Vagina (tissue), 2 donors: ENCODE data around the gene RANBP3. TPM values are rescaled to one million over a fixed set of nuclear protein-coding genes. Genes with fewer than 3 reads are reported as not detected.

Source experiments
- DNase-seq, 2 donors: peaks; one replicate each; pipeline ENCODE4 v3.0.0-alpha.2; 2017; ENCODE audit errors: extremely low spot score in 2 of 2
- H3K27ac ChIP-seq: fragments of 200-600 bp; sonication (generic); one replicate; pipeline ENCODE4 v1.5.1; 2019
- H3K27me3 ChIP-seq: fragments of 200-600 bp; sonication (generic); one replicate; pipeline ENCODE4 v1.5.1; 2019
- H3K36me3 ChIP-seq, 2 donors: fragments of 200-600 bp; sonication (generic); one replicate each; pipeline ENCODE4 v1.5.1; 2017 to 2019
- H3K4me1 ChIP-seq: fragments of 200-600 bp; sonication (generic); one replicate; pipeline ENCODE4 v1.5.1; 2019
- H3K4me3 ChIP-seq, 2 donors: fragments of 200-600 bp; sonication (generic); 1 replicate in 1 of 2; 2 replicates in 1 of 2; pipeline ENCODE4 v1.5.1; 2016 to 2019
- H3K9me3 ChIP-seq: fragments of 200-600 bp; sonication (generic); one replicate; pipeline ENCODE4 v1.5.1; 2019
- POLR2A ChIP-seq, 2 donors: fragments of 450-650 bp; IDR thresholded peaks; one replicate each; pipeline ENCODE4 v1.6.1; 2017; ENCODE audit warnings: antibody characterized with exemption in 2 of 2, mild to moderate bottlenecking in 2 of 2, moderate library complexity in 2 of 2
- POLR2AphosphoS5 ChIP-seq, 2 donors: sonication (generic); formaldehyde crosslinking; IDR thresholded peaks; one replicate each; pipeline ENCODE4 v1.9.0; 2017; ENCODE audit warnings: antibody characterized with exemption in 2 of 2, mild to moderate bottlenecking in 2 of 2, low read depth in 1 of 2; ENCODE audit not compliant: insufficient read depth in 1 of 2
- intact Hi-C: fragments of 100-400 bp; cut with DNase I; formaldehyde crosslinking; loops from one replicate; pipeline ENCODE4 v1.15.1; 2023
- total RNA-seq: library from RNA; depleted of rRNA; stranded (reverse); fragments of >200 nt; gene quantifications from one replicate; pipeline ENCODE4 v1.2.3, GENCODE V29; 2016
- TF ChIP-seq, protein P1 (sequence below), 3 experiments: fragments of 450-650 bp in 2 of 3; fragments of 200-600 bp in 1 of 3; sonication (generic) in 1 of 3; IDR thresholded peaks; one replicate each; pipeline ENCODE4 v1.5.1; 2017 to 2019; ENCODE audit warnings: antibody characterized with exemption in 3 of 3, mild to moderate bottlenecking in 2 of 3, moderate library complexity in 2 of 3

The RANBP3 gene
- total RNA-seq, 1 donor from 2014 or later = 110 TPM

DNA sequence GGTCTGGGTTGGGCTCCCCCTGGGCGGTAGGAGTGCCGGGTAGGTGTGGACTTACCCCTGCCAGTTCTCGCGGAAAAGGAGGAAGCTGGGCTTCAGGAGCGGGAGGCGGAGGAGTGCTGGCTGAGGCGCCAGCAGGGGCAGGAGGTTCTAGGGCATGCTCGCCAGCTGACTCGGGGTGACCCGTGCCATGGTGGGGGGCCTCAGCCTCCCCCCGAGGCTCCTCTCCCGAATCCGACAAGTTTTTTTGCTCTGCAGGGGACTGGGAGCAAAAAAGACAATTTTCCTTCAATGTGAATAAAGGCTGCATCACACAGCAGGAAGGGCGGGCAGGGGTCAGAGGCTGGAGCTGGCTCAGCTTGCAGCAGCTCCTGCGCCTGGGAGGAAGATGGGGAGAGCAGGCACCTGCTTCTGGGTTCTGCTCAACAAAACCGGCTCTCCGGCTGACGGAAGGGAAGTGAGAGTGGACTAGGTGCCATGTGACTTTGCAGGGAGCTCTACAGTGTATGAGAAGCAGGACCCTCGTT is 26.5 kb downstream of the RANBP3 start:
- Histone ChIP-seq H3K4me3 (no peak overlapping the region), H3K36me3 (no peaks in the 10 kb centered on the region), H3K9me3 (no peaks in the 10 kb centered on the region), H3K27me3 (no peaks in the 10 kb centered on the region), H3K4me1 (peaks cover 79% of the 10 kb centered on the region), H3K27ac (peak overlapping the region; percentile 9)
- no peak for TF ChIP-seq POLR2AphosphoS5 (IDR thresholded peaks at IDR 0.05; ENCODE audit: insufficient read depth in 1 of 2, low read depth in 1 of 2)
- TF ChIP-seq, protein P1, sequence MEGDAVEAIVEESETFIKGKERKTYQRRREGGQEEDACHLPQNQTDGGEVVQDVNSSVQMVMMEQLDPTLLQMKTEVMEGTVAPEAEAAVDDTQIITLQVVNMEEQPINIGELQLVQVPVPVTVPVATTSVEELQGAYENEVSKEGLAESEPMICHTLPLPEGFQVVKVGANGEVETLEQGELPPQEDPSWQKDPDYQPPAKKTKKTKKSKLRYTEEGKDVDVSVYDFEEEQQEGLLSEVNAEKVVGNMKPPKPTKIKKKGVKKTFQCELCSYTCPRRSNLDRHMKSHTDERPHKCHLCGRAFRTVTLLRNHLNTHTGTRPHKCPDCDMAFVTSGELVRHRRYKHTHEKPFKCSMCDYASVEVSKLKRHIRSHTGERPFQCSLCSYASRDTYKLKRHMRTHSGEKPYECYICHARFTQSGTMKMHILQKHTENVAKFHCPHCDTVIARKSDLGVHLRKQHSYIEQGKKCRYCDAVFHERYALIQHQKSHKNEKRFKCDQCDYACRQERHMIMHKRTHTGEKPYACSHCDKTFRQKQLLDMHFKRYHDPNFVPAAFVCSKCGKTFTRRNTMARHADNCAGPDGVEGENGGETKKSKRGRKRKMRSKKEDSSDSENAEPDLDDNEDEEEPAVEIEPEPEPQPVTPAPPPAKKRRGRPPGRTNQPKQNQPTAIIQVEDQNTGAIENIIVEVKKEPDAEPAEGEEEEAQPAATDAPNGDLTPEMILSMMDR (IDR thresholded peaks at IDR 0.05) = no peak
- no peak for TF ChIP-seq POLR2A (IDR thresholded peaks at IDR 0.05)
- intact Hi-C loops = no loop called here
- no peak for DNase-seq

DNA sequence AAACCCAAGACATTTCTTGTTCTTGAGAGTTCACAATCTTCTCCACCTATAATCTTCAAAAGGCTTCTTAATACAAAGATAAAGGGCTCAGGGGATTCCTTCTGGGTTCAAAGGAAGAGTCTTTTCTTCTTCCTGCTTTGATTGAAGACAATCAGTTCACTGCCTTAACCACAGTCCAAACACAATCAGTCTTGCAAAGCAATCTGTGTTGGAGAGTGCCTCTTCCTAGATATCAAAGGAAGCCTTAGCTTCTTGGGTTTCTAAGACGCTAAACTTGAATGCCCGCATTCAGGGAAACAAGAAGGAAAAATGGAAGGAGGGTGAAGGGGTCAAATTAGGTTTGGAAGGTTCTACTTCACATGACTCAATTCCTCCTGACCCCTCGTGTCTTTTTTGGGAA is 27.2 kb downstream of the RANBP3 start:
- Histone ChIP-seq H3K4me1 (peaks cover 85% of the 10 kb centered on the region), H3K27me3 (no peaks in the 10 kb centered on the region), H3K36me3 (no peaks in the 10 kb centered on the region), H3K9me3 (no peaks in the 10 kb centered on the region), H3K4me3 (no peak overlapping the region), H3K27ac (peak overlapping the region; percentile 9)
- intact Hi-C loops = no loop called here
- TF ChIP-seq POLR2AphosphoS5 (IDR thresholded peaks at IDR 0.05; ENCODE audit: insufficient read depth in 1 of 2, low read depth in 1 of 2) (no peak), POLR2A (IDR thresholded peaks at IDR 0.05) (no peak)
- TF ChIP-seq, protein P1 (IDR thresholded peaks at IDR 0.05) = no peak
- DNase-seq = no peak

DNA sequence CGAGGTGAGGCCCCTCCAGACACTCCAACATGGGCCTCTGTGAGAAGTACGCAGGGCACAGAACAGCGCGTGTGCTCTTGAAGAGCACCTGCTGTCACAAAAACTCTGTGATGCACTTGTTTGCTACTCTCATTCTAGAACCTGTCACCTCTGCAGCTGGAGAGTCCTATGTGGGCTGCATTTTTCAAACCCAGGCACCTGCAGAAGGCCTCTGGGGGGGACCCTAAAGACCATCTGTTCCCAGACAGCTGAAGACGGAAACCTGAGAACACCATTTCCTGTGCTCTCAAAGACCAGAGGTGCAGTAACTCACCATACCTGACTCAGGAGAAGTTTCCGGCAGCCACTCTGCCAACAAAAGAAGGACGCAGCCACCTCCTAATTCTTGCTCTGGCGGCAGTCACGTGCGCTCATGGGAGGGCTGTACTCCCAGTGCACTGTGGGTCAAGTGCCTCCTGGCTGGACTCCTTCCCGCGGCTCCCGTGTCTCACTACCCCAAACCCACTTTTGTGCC is 28.1 kb downstream of the RANBP3 start:
- H3K9me3 ChIP-seq = no peaks in the 10 kb centered on the region
- no peaks in the 10 kb centered on the region for H3K27me3 ChIP-seq
- H3K36me3 ChIP-seq = no peaks in the 10 kb centered on the region
- no peak overlapping the region for H3K27ac ChIP-seq
- no peak overlapping the region for H3K4me3 ChIP-seq
- DNase-seq = no peak
- TF ChIP-seq, protein P1 (IDR thresholded peaks at IDR 0.05) = no peak
- intact Hi-C loops = no loop called here
- peaks cover 76% of the 10 kb centered on the region for H3K4me1 ChIP-seq

DNA sequence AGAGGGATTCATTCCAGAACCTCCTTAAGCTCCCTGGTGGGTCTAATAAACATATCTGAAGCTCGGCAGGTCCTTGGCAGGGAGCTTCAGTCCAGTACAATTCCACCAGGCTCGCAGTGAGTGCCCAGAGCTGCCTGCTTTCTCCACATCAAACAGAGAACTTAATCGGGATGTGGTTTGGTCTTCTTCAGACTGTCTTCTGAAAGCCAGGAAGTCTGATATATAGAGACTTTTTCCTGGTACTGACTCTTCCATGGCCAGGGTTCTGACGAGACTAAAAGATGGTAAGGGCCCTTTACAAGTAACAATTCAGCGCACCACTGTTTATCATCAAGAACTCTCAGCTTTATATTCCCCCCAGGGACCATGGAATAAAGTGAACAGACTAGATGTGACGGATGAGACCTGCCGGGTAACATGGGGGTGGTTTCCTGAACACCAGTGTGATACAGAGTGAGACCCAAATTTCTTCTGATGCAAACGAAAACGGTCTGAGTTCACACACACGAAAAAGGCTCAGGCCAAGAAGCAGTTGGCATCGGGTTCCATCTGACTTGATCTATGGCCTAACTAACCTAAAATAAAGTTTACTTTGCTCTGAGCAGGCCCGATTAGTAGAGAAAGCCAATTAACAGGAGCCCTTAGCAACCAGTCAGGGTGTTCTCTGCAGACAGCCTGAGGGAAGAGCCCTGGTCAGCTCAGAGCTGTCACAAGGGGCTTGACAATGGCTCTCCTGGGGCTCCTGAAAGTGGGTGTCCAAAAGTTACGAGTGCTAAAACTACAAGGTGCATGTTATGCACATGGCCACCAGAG is 29.0 kb downstream of the RANBP3 start:
- peaks cover 67% of the 10 kb centered on the region for H3K4me1 ChIP-seq
- no peaks in the 10 kb centered on the region for H3K9me3 ChIP-seq
- H3K4me3 ChIP-seq = no peak overlapping the region
- H3K27ac ChIP-seq = peak overlapping the region; percentile 56
- intact Hi-C loops = no loop called here
- no peaks in the 10 kb centered on the region for H3K36me3 ChIP-seq
- DNase-seq = no peak
- no peaks in the 10 kb centered on the region for H3K27me3 ChIP-seq
- TF ChIP-seq POLR2A (IDR thresholded peaks at IDR 0.05) = no peak
- TF ChIP-seq, protein P1 (IDR thresholded peaks at IDR 0.05) = no peak
- no peak for TF ChIP-seq POLR2AphosphoS5 (IDR thresholded peaks at IDR 0.05; ENCODE audit: insufficient read depth in 1 of 2, low read depth in 1 of 2)

DNA sequence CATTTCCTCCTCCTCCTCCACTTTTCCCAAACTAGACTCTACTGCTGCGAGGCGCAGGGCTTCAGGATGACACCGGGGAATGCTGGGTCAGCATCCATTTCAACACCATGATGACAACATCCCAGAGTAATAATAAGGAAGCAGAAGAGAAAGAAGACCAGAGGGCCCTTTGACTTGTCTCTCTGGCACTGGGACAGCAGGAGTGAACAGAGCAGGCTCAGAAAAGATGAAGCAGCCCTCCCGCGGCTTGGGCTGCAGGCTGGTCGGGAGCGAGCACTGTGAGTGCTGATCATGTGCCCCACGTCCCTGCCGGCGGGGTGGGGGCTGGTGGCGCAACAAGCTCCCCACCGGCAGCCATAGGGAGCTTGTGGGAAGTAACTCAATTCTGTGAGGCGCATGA is 30.5 kb downstream of the RANBP3 start:
- TF ChIP-seq, protein P1 (IDR thresholded peaks at IDR 0.05) = no peak
- TF ChIP-seq POLR2AphosphoS5 (IDR thresholded peaks at IDR 0.05; ENCODE audit: insufficient read depth in 1 of 2, low read depth in 1 of 2) = peak; percentile 61 to 82
- H3K27me3 ChIP-seq = no peaks in the 10 kb centered on the region
- no peaks in the 10 kb centered on the region for H3K9me3 ChIP-seq
- peak overlapping the region; percentile 56 for H3K27ac ChIP-seq
- DNase-seq = peak in 1 of 2 donors; percentile 93
- H3K4me1 ChIP-seq = peaks cover 59% of the 10 kb centered on the region
- H3K36me3 ChIP-seq = no peaks in the 10 kb centered on the region
- intact Hi-C loops = no loop called here
- H3K4me3 ChIP-seq = peak overlapping the region in 1 of 2 donors; percentile 15
